ENCODE measurements around the gene GALK1. TPM values are rescaled to one million over a fixed set of nuclear protein-coding genes. Genes with fewer than 3 reads are reported as not detected.

Gene GALK1
- polyA plus RNA-seq, 2 of the 4 experiments (the other 2 are of a cell fraction), result 20.7 to 54.3 TPM

- ATAC-seq (peak; percentile 50 to 73; a peak in 5 of 6 replicates), DNase-seq (ENCODE audit: low read depth in 1 of 2, low spot score in 1 of 2) (no peak), FAIRE-seq (no peak)
- CTCF ChIA-PET, result interaction anchor here (0.6 to 43.5 kb wide), 8 partner anchors 9 to 255 kb away, joined by 3 to 1931 read pairs (median 4); partner anchors contain the start of genes RECQL5, SAP30BP and SMIM5
- peaks cover 2% of the 10 kb centered on the region; the same call in 2 of the 3 replicates for H3K4me1 ChIP-seq
- no peak overlapping the region for H3K4me3 ChIP-seq
- WGBS (ENCODE audit: missing lambda C conversion rate), result 91% methylated on average over 32 of the region's 41 CpGs
- POLR2A ChIA-PET, result interaction anchor here (2.0 kb wide), 1 partner anchor 22 kb away, joined by 6 read pairs; no protein-coding TSS in a partner anchor
- TF ChIP-seq MAX (IDR thresholded peaks at IDR 0.05) (0 out of 2 replicates have a peak, but pooled peaks have one; percentile 37), CTCF (IDR thresholded peaks at IDR 0.05) (peak; percentile 45), RAD21 (conservative IDR thresholded peaks at IDR 0.05 in 1 of 2, IDR thresholded peaks at IDR 0.05 in 1 of 2) (peak; percentile 36 to 66; a peak in 3 of 5 replicates), RFX5 (IDR thresholded peaks at IDR 0.05) (no peak)
- H3K9me3 ChIP-seq, result no peaks in the 10 kb centered on the region
- H3K27ac ChIP-seq, result no peak overlapping the region
- no peak overlapping the region for H3K4me2 ChIP-seq
Observed at GRCh38 chr17:75758131-75758905, 6.7 kb downstream of the GALK1 start.

GRCh38 chr17:75757086-75757681, 7.8 kb downstream of the GALK1 start:
- ChIA-PET CTCF (interaction anchor here (1.2 to 43.5 kb wide), 6 partner anchors 8 to 254 kb away, joined by 3 to 1931 read pairs (median 4); partner anchors contain the start of genes RECQL5, SAP30BP and SMIM5), POLR2A (interaction anchor here (2.0 kb wide), 1 partner anchor 23 kb away, joined by 6 read pairs; no protein-coding TSS in a partner anchor)
- ATAC-seq (no peak), FAIRE-seq (no peak), DNase-seq (ENCODE audit: low read depth in 1 of 2, low spot score in 1 of 2) (no peak)
- TF ChIP-seq REST (IDR thresholded peaks at IDR 0.05) (no peak), USF2 (IDR thresholded peaks at IDR 0.05) (no peak), TP53 (CRISPR knock-in tag; IDR thresholded peaks at IDR 0.05) (no peak), ESRRA (IDR thresholded peaks at IDR 0.05; ENCODE audit: borderline replicate concordance, low read length) (no peak), NFE2L2 (conservative IDR thresholded peaks at IDR 0.05; ENCODE audit: low read length) (no peak), HOXB13 (CRISPR knock-in tag; IDR thresholded peaks at IDR 0.05; ENCODE audit: low read depth) (no peak)
- Histone ChIP-seq H3K4me1 (no peaks in the 10 kb centered on the region), H3K27ac (no peak overlapping the region), H3K4me2 (no peak overlapping the region), H3K4me3 (no peak overlapping the region), H3K9me3 (no peaks in the 10 kb centered on the region)
- WGBS (ENCODE audit: missing lambda C conversion rate), result 88% methylated on average over 18 of the region's 21 CpGs

- no peak for FAIRE-seq
- no peak overlapping the region for H3K4me3 ChIP-seq
- DNase-seq (ENCODE audit: low read depth in 1 of 2, low spot score in 1 of 2), result no peak
- no peaks in the 10 kb centered on the region for H3K9me3 ChIP-seq
- no peak for TF ChIP-seq NFE2L2 (conservative IDR thresholded peaks at IDR 0.05; ENCODE audit: low read length)
- TF ChIP-seq MAX (IDR thresholded peaks at IDR 0.05), result no peak
- no peak for TF ChIP-seq MAFK (IDR thresholded peaks at IDR 0.05; ENCODE audit: partially characterized antibody)
- TF ChIP-seq HOXA7 (CRISPR knock-in tag; IDR thresholded peaks at IDR 0.05), result no peak
- no peak for TF ChIP-seq CHD4 (IDR thresholded peaks at IDR 0.05; ENCODE audit: borderline replicate concordance)
- no peak for TF ChIP-seq FOSL2 (IDR thresholded peaks at IDR 0.05)
- TF ChIP-seq FOSL2 (CRISPR knock-in tag; IDR thresholded peaks at IDR 0.05), result no peak
- TF ChIP-seq RCOR1 (IDR thresholded peaks at IDR 0.05; ENCODE audit: low read depth, low read length), result no peak
- no peak for TF ChIP-seq BHLHE40 (IDR thresholded peaks at IDR 0.05; ENCODE audit: low read depth, low read length)
- WGBS (ENCODE audit: missing lambda C conversion rate), result 94% methylated on average over 22 of the region's 29 CpGs
- no peak overlapping the region for H3K4me2 ChIP-seq
- POLR2A ChIA-PET, result interaction anchor here (1.5 to 2.0 kb wide), 2 partner anchors 9 to 23 kb away, joined by 3 to 6 read pairs; no protein-coding TSS in a partner anchor
- H3K4me1 ChIP-seq, result no peaks in the 10 kb centered on the region
- no peak for ATAC-seq
- H3K27ac ChIP-seq, result no peak overlapping the region
- CTCF ChIA-PET, result interaction anchor here (0.7 to 43.5 kb wide), 7 partner anchors 7 to 168 kb away, joined by 3 to 1931 read pairs (median 5); partner anchors contain the start of genes GALK1, RECQL5, SAP30BP and SMIM5
Observed at GRCh38 chr17:75756451-75757085, 8.4 kb downstream of the GALK1 start.
